Measurements from ENCODE around the gene EGFR.

The EGFR gene

GRCh38 chr7:55188590-55189138 lies 169.8 kb downstream of the EGFR start:
- DNase-seq (ENCODE audit: low read depth in 2 of 2), result no peak

- DNase-seq (ENCODE audit: low read depth in 2 of 2), result no peak
Observed at GRCh38 chr7:55189146-55189766, 170.4 kb downstream of the EGFR start.

GRCh38 chr7:55189878-55190436 lies 171.1 kb downstream of the EGFR start:
- DNase-seq (ENCODE audit: low read depth in 2 of 2), result no peak

- no peak for DNase-seq (ENCODE audit: low read depth in 2 of 2)
Observed at GRCh38 chr7:55190511-55191160, 171.8 kb downstream of the EGFR start.

GRCh38 chr7:55191161-55191925 lies 172.5 kb downstream of the EGFR start:
- no peak for DNase-seq (ENCODE audit: low read depth in 2 of 2)

- DNase-seq (ENCODE audit: low read depth in 2 of 2), result no peak
Observed at GRCh38 chr7:55191926-55192692, 173.3 kb downstream of the EGFR start.

GRCh38 chr7:55192723-55193122 lies 173.9 kb downstream of the EGFR start:
- DNase-seq (ENCODE audit: low read depth in 2 of 2), result no peak

- no peak for DNase-seq (ENCODE audit: low read depth in 2 of 2)
Observed at GRCh38 chr7:55193245-55193644, 174.4 kb downstream of the EGFR start.

GRCh38 chr7:55194522-55194921 lies 175.7 kb downstream of the EGFR start:
- DNase-seq (ENCODE audit: low read depth in 2 of 2), result no peak

- DNase-seq (ENCODE audit: low read depth in 2 of 2), result no peak
Observed at GRCh38 chr7:55198634-55199392, 180.0 kb downstream of the EGFR start.

- no peak for DNase-seq (ENCODE audit: low read depth in 2 of 2)
Observed at GRCh38 chr7:55199418-55199817, 180.6 kb downstream of the EGFR start.

- no peak for DNase-seq (ENCODE audit: low read depth in 2 of 2)
Observed at GRCh38 chr7:55200441-55200840, 181.6 kb downstream of the EGFR start.

- no peak for DNase-seq (ENCODE audit: low read depth in 2 of 2)
Observed at GRCh38 chr7:55202150-55202913, 183.5 kb downstream of the EGFR start.

- no peak for DNase-seq (ENCODE audit: low read depth in 2 of 2)
Observed at GRCh38 chr7:55203300-55203699, 184.5 kb downstream of the EGFR start.

GRCh38 chr7:55205124-55205955 lies 186.5 kb downstream of the EGFR start:
- no peak for DNase-seq (ENCODE audit: low read depth in 2 of 2)

- no peak for DNase-seq (ENCODE audit: low read depth in 2 of 2)
Observed at GRCh38 chr7:55206235-55207029, 187.6 kb downstream of the EGFR start.

- DNase-seq (ENCODE audit: low read depth in 2 of 2), result no peak
Observed at GRCh38 chr7:55207436-55208125, 188.8 kb downstream of the EGFR start.

GRCh38 chr7:55209366-55209765 lies 190.5 kb downstream of the EGFR start:
- DNase-seq (ENCODE audit: low read depth in 2 of 2), result no peak

Measured in stimulated activated CD8-positive, alpha-beta memory T cell treated with anti-CD3 and anti-CD28 coated beads, Interleukin-7, amount 100 ng/mL, for 4 hours (primary cell).